CD4-positive, alpha-beta T cell treated with Interleukin-6 for 4 hours (primary cell): ENCODE data around the gene CATSPERE.
"Not testable (repeated sequence)": the region's sequence is repeated elsewhere in the genome, so short reads cannot be mapped to it uniquely, and the experiment has no call there.

ENCODE experiments used
- DNase-seq: peaks from one replicate; pipeline ENCODE4 v3.0.0-alpha.2; 2020; ENCODE audit warnings: mixed read lengths

Gene CATSPERE

GRCh38 chr1:244666672-244667418 lies 205.8 kb downstream of the CATSPERE start:
- not testable (repeated sequence) for DNase-seq

DNA sequence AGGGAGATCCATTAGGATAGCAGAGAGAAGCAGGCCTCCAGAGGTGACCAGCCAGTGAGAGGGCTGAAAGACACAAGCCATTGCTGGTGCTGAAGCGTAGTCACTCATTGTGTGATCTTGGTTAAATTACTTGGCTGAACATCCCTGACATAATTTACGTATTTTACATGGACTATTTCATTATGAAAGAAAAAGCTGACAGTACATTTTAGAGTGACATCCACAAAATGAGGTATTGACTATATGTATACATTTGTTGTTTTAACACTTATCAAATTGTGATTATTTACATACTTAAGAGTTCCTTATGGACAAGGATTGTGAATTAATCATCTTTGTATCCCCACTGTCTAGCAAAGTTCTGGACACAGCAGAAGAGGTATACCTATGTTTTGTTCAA lies 206.7 kb downstream of the CATSPERE start:
- DNase-seq: no peak

- no peak for DNase-seq
Observed at GRCh38 chr1:244672946-244673682, 212.0 kb downstream of the CATSPERE start.

DNA sequence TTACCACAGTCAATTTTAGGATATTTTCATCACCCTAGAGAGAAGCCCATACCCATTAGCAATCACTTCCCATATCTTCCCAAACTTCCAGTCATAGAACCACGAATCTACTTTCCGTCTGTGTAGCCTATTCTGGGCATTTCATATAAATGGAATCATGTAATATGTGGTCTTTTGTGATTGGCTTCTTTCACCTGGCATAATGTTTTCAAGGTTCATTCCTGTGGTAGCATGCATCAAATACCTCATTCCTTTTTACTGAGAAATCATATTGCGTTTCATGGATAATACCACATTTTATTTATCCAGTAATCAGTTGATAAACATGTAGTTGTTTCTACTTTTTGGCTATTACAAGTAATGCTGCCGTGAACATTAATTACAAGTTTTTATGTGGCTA lies 213.4 kb downstream of the CATSPERE start:
- no peak for DNase-seq

- DNase-seq: no peak
Observed at GRCh38 chr1:244675167-244675566, 214.1 kb downstream of the CATSPERE start.

DNA sequence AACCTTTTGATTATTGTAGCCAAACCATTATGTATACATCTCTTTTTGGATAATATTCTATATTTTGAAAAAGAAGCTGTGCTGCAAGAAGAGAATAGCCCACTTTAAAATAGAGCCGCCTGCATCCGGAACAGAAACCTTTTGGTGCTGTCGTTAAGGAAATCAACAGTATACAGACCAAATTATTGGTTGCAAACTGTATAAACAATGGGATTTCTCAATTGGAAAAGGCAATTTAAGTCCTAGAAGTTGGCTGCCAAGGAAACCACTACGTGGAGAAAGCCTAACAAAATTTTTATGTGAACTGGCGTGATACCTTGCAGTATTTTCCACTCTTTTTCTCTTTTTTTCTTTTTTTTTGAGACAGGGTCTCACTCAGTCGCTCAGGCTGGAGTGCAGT lies 217.6 kb downstream of the CATSPERE start:
- no peak for DNase-seq

DNA sequence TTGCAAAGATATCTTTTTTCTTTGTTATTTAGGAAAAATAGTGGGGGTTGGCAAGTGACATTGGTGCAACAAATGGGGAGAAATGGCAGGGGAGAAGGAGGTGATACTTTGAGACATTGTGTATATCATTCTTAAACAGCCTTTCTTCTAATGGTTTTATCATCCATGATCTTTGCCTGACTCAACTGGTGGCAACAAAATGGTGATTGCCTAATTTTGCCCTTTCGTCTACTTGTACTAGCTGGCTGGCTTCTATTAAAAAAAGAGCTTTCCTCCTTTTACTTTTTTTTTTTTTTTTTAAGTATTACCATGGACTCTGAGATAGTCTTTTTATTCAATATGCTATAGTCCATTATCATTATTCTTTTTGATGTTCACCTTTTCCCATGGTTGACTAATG lies 219.6 kb downstream of the CATSPERE start:
- DNase-seq: no peak

DNA sequence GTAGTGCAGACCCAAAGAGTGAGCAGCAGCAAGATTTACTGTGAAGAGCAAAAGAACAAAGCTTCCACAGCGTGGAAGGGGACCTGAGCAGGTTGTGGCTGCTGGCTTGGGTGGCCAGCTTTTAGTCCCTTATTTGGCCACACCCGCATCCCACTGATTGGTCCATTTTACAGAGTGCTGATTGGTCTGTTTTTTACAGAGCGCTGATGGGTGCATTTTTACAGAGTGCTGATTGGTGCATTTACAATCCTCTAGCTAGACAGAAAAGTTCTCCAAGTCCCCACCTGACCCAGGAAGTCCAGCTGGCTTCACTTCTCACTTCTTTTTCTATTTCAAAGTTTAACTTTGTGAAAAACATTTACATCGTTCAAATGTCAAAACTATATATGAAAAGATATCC lies 221.0 kb downstream of the CATSPERE start:
- DNase-seq: not testable (repeated sequence)
